GM12873 (cell line): ENCODE measurements around the gene IGSF22.

ENCODE experiments used
- CTCF ChIP-seq: IDR thresholded peaks from 2 replicates; pipeline ENCODE4 v1.5.1; 2012; ENCODE audit warnings: low read depth, mild to moderate bottlenecking, moderate library complexity, low read length, control low read depth; ENCODE audit not compliant: insufficient read depth; ENCODE audit errors: missing control alignments

IGSF22 gene

GRCh38 chr11:18743900-18744514, 18.0 kb upstream of the IGSF22 start:
- TF ChIP-seq CTCF = no peak

GRCh38 chr11:18743365-18743764, 17.4 kb upstream of the IGSF22 start:
- no peak for TF ChIP-seq CTCF

- no peak for TF ChIP-seq CTCF
Observed at GRCh38 chr11:18741783-18742182, 15.8 kb upstream of the IGSF22 start.

GRCh38 chr11:18739685-18740084, 13.7 kb upstream of the IGSF22 start:
- TF ChIP-seq CTCF = no peak

GRCh38 chr11:18737642-18738041, 11.7 kb upstream of the IGSF22 start:
- TF ChIP-seq CTCF = no peak

- TF ChIP-seq CTCF = peak; percentile 9
Observed at GRCh38 chr11:18736590-18737148, 10.7 kb upstream of the IGSF22 start.

GRCh38 chr11:18733202-18733601, 7.2 kb upstream of the IGSF22 start:
- no peak for TF ChIP-seq CTCF
